ENCODE results near the gene MEOX2.

MEOX2 gene

DNA sequence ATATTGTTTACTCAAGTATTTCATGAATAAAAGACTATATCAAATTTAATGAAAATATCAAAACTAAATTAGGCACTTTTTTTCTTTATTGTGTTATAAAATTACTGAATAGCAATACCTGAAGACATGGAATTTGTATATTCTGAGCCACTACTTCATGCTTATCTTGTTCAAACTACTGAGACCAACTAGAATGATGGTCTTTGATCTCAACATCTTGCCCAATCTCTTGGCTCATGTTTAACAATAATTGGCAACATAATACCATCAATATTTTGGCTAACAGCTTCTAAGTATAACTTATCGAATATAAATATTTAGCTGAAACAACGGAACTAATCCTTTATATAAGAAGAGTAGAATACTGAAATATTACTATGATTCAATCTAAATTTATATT, 68.2 kb downstream of the MEOX2 start:
- in situ Hi-C loops (cut with MboI; ENCODE audit: low sequenced_read_pairs): no loop called here

DNA sequence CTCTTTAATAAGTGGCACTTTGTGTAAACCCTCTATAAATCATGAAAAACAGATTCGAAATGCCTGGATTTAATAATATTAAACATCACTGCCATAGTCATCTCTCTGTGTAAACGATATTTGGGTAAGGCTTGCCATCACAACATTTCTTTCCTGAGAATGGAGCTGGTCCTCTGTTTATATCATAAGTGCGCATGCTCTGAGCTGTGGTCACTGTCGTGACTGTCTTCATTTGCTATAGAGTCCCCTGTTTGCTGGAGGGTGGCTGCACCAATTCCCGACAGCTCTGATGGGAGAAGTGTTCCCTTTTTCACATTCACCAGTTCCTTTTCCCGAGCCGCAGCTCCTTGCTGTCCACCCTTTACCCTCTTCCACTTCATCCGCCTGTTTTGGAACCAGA, 74.3 kb downstream of the MEOX2 start:
- in situ Hi-C loops (cut with MboI; ENCODE audit: low sequenced_read_pairs): no loop called here

DNA sequence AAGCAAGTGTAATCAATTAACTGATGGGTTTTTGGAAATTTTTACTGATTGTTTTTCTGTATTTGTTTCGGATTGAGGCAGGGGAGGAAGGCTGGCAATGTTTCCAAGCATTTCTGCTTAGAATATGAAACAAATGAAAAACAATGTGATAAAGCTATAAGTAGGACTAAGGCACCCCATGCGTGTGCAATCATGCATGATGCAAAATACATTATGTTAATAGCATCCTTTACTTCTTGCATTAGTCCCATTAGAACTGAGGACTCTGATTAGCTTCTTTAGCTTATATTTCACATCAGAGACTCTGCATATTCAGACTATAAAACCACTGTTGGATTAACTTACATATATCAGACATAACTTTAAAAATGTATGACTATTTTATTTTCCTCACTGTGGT, 76.0 kb downstream of the MEOX2 start:
- in situ Hi-C loops (cut with MboI; ENCODE audit: low sequenced_read_pairs): no loop called here

DNA sequence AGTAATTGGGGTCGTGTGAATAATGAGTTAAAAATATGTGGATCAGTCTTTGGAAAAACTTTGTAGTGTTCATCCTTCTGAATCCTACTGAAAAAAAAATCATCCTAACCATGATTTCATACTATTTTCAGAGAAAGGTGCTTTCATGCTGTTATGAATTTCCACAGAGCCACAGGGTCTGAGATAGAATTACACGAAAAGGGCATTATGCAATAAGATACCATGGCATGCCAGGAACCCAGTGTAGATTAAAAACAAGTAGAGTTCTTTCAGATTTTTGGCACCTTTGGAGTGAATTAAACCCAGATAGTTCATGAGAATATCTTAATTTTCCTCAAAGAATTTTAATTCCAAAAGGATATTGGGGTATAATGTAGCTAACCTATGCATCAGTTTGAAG, 77.2 kb downstream of the MEOX2 start:
- in situ Hi-C loops (cut with MboI; ENCODE audit: low sequenced_read_pairs): no loop called here

DNA sequence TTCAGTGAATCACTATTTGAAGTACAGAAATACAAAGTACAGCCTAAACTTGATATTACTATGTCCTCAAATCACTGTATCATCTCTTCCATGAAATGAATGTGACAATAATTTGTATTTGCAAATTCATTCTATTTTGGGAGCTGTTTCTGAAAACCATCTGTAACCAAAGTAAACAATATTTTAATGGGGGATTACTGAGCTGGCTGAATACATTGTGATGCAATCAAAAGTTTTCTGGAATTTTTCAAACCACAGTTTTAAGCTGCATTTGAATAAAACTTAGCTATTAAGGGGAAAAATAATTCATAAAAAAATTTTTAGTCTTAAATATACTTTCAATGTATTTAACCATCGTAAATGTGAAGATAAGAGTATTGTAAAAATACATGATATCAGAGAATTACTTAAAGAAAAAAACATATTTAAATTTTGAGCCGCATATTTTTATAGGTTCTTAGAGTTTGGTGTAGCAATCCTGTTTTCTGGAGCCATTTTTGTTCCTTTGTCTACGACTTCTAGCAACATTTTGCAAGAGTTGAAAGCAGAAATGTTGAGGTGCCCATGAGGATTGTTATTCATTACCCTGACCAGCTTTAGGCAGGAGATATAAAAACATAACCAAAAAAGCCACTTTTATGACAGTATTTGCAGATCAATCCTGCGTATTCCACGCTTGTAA, 78.8 kb downstream of the MEOX2 start:
- in situ Hi-C loops (cut with MboI; ENCODE audit: low sequenced_read_pairs): no loop called here

DNA sequence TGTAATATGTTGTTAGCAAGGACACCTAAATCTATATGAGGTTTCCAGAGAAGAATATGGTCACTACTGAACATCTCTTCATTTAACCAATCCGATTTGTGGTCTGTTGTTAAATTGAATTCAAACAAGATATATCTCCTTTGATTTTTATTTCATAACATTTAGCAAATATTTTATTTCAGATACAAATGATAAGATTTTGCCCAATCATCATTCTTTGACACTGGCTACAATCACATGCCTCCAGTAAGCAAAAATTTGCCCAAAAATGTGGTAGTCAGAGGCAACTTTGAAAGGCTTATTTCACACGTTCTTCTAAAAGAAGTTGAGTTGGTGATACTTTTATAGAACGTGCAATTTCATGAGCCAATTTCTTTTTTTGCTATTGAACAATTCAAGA, 79.9 kb downstream of the MEOX2 start:
- in situ Hi-C loops (cut with MboI; ENCODE audit: low sequenced_read_pairs): no loop called here

DNA sequence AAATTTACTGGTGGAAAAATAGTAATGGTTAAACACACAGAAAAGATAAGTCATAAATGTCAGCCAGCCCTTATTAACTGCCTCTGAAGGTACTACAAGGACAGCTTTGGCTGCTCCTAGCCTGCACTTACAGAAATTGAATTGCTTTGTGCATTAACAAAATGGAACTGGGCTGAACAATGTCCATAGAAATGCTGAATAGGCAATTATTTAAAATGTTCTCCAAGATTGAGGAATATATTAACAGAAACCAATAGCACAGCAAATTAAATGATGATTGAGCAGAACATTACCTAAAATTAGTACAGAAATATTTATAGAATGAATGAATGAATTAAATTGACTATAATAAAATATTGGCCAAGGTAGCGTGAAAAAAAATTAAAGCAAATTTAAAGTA, 82.3 kb downstream of the MEOX2 start:
- in situ Hi-C loops (cut with MboI; ENCODE audit: low sequenced_read_pairs): no loop called here

DNA sequence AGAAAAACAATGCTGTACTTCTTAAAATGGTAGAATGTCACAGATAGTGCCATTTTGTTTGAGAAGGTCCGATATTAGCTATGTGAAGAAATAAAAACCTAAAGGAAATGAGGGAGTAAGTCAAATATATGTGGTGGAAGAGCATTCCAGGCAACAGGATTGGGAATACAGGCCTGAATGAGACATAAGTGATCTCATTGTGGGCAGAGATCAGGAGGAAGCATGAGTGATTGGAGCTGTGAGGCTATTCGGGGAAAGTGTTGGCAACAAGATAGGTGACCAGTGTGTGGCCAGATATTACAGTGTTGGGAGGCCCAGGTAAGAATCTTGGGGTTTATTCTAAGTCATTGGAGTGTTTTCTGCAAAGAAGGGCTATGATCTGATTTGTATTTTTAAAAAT, 83.4 kb downstream of the MEOX2 start:
- in situ Hi-C loops (cut with MboI; ENCODE audit: low sequenced_read_pairs): no loop called here

DNA sequence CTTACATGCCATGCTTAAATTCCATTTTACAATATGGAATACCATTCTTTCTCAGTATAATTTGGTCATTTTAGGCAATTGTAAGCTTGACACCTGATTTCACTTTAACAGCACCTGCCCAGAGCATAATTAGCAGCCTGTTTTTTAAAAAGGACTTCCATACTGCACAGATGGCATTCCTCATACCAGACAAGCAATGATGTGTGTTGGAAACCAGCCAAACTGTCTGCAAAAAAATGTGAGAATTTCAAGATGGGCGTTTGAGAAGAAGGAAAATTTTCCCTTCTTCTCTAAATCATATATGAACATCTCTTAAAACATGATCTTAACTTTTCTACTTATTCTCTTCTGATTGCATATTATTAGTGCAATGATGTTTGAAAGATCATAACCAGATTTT, 84.2 kb downstream of the MEOX2 start:
- in situ Hi-C loops (cut with MboI; ENCODE audit: low sequenced_read_pairs): no loop called here

DNA sequence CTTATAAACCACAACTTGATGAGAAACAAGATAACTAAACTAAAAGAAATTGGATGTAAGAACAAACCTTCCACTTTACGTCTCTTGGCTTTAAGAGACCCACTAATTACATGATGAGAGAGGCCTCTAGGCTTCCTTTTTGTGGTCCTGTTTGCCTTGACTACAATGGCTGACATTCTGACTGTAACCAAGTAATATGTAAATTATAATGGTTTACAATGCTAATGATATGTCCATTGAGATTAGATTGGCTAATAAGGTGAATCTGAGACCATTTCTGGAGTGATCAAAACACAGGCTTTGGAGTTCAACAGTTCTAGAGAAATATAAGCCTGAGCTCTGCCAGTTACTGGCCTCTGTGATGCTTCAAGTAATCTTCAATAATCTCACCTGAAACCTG, 85.3 kb downstream of the MEOX2 start:
- in situ Hi-C loops (cut with MboI; ENCODE audit: low sequenced_read_pairs): no loop called here

DNA sequence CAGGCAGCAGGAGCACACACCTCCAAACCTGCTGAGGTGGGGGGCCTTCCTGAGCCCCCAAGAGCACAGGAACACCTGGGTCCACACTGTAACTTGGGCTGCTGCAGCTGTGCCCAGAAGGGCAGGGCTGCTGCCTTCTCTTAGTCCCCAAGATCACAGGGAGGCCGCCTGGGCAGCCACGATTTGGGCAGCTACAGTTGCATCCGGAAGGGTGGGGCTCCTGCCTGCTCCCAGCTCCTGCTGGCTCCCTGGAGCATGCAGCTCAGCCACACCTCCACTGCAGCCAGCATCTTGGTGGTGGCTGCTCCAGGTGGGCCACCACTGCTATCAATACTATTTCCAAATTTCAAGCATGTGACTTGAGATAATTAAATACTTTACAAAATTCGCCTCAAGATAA, 86.2 kb downstream of the MEOX2 start:
- in situ Hi-C loops (cut with MboI; ENCODE audit: low sequenced_read_pairs): no loop called here

DNA sequence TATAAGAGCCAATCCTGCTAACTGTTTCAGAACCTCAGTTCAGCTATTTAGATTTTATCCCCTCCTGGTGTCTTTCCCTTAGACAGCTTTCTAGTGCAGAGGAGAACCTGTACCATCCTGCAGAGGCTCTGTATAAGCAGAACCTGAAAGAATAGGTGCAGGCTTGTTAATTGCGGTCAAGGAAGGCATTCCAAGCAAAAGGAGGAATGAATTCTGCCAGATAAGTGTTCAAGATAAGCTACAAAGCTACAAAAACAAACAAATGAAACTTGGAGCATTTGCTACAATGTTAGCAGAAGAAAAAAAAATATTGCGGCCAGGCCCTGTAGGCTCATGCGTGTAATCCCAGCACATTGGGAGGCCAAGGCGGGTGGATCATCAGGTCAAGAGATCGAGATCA, 92.0 kb downstream of the MEOX2 start:
- in situ Hi-C loops (cut with MboI; ENCODE audit: low sequenced_read_pairs): no loop called here

DNA sequence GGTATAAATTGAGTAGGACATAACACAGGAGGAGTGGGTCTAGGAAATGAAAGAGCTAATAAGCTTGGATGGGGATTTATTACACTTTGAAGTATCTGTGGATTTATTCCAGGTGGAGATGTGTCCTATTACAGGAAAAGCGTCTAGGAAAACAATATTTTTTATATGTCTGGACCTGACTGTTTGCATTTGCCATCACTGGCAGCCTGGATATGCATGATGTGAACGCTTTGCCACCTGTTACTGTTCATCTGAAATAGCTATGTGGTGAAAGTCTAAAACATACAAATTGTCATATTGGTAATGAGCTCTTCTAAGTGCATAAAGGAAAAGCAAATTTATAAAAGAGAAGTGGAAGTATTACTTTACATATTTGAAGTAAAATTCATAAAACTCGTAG, 93.1 kb downstream of the MEOX2 start:
- in situ Hi-C loops (cut with MboI; ENCODE audit: low sequenced_read_pairs): no loop called here

DNA sequence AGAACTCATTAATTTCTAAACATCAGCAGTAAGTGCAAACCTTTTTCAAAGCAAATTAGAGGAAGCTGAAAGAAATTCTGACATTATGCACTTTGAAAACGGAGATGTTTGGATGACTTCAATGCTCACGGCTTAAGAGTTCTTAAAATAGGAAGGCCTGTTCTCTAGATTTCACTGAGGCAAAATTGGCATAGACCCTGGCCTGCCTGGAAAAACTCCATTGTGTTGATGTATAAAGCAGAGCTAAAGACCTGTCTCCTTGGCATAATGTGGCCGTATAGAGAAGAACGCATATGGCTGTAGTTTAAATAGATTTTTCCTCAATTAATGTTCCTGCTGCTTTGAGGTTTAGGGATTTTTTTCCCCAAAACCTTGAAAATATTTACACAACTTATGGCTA, 100.2 kb downstream of the MEOX2 start:
- in situ Hi-C loops (cut with MboI; ENCODE audit: low sequenced_read_pairs): no loop called here

DNA sequence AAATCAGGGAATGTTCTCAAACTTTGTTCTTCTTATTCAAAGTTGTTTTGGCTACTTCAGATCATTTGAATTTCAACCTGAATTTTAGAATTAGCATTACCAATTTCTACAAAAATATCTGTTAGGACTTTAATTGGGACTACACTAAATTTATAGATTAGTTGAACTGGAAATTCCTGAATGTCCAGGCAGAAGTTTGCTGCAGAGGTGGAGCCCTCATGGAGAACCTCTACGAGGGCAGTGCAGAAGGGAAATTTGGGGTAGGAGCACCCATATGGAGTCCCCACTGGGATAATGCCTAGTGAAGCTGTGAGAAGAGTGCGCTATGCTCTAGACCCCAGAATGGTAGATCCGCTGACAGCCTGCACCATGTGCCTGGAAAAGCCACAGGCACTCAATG, 101.9 kb downstream of the MEOX2 start:
- in situ Hi-C loops (cut with MboI; ENCODE audit: low sequenced_read_pairs): no loop called here

DNA sequence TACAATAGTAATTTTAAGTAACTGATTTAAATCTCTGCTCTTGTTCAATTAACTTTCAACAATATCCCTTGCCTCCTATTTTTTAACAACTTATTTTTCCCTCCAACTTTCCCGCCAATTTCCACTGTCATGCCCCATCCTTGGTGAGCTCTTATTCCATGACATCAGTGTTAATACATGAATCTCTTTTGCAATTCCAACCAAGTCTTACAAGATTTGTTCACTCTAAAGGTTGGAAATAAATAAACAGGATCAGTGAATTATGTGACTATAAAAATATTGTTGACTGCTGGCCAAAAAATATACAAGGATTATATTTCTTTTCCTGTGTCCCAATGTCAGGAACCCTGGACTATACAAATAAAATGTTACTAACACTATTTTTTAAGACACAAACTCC, 103.7 kb downstream of the MEOX2 start:
- in situ Hi-C loops (cut with MboI; ENCODE audit: low sequenced_read_pairs): no loop called here

DNA sequence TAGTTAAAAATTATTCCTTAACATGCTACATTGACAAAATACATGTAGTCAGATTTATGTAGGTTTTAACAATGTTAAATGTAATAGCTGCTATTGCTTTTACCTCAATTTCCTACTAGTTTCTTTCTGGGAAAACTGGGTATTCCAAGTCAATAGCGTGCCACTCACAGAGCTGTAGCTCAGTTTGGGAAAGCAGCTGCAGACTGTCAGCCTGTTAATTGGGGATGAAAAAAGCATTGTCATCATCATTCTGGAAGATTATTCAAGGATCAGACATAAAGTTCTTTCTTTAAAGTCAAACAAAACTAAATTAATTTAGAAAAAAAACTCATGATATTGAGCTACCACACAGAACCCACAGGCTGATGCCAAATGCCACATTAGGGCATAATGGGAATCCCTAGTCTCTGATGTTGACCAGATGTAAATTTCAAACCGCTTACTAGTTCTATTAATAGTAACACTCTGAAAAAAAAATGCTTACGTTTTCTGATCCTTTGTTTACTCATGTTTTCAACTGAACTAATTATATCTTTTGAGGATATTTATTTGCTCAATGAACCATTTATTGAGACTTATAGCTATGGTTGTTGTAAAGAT, 105.0 kb downstream of the MEOX2 start:
- in situ Hi-C loops (cut with MboI; ENCODE audit: low sequenced_read_pairs): no loop called here

DNA sequence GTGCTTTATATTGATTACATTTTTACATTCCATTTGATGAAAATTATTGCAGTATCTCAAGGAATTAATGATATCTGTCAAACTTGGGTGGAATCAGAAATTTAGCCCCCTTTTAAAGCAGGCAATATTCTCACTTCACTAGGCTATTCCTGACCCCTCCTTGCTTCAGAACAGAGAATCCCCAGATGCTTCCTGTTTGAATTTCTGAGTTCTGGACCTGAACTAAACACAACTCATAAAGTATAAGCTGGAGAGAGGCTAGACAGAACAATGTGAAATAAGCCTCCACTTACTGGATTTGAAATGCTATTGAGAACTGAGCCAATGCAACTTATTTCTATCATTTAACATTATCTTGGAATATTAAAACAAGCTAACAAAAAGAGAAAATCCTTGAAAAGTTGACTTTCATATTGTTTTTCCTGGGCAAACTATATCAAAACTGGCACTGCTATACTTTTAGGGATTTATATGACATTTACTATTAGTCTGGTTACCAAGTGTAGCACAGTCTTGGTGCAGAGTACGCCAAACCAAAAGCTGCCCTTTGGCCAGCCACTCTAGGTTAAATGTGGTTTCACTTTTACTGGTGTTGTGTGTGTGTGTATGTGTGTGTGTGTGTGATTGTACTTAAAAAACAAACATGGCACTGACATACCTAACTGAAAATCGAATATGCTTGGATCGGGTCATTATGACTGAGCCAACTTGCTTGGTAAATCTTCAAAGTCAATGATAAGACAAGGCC, 105.7 kb downstream of the MEOX2 start:
- in situ Hi-C loops (cut with MboI; ENCODE audit: low sequenced_read_pairs): no loop called here

DNA sequence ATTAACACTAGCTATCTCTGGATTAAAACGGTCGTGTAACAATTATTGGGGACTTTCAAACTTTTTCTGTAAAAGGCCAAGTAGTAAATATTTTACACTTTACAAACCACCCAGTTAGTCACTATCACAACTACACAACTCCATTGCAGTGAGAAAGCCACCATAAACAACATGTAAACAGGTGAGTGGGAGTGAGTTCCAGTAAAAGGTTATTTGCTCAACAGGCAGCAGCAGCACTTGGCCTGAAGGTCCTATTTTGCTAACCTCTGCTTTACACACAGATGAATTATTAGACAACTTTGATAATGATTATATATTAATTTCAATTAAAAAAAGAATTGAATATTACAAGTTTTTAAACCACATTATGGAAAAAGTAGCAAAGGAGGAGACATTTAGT, 108.9 kb downstream of the MEOX2 start:
- in situ Hi-C loops (cut with MboI; ENCODE audit: low sequenced_read_pairs): no loop called here

DNA sequence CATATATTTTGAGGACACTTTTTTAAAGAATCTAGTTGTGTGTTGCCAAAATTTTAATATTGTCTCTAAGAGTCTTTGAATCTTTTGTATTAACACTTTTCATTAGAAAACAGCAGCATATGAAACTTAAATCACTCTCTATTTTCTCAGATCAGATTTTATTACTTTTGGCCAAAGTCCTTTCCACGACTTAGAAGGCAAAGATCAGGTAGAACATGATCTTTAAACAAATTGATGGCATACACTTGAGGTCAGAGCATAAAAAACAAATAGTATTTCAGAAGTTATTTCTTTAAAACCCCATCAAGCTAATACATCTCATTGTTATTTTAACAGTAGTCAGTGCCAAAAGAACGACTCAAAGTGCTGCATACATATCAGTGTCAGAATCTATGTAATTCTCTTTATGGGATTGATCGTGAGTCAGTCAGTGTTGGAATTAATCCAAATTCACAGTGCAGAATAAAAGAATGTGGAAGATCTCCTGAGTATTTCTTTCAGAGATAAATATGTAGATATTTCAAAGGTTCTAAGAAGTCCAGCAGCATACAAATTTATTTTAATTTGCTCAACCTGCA, 115.1 kb downstream of the MEOX2 start:
- in situ Hi-C loops (cut with MboI; ENCODE audit: low sequenced_read_pairs): no loop called here

DNA sequence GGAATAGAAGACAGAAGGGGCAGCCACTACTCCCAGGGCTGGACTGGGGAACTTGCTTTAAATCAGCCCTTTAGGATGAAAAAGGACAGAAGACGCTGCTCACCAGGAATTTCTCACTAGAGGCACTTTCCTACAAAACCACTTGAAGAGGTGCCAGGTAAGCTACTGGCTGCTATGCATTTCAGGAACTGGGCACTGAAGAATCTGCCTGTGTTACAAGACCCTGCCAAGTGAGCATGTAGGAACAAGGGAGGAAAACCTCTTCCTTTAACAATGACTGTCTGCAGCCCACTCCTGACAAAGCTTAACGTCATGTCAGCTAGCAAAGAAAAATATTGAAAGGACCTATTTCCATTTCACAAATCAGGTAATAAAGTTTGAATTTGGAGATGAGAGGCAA, 118.8 kb downstream of the MEOX2 start:
- in situ Hi-C loops (cut with MboI; ENCODE audit: low sequenced_read_pairs): no loop called here

DNA sequence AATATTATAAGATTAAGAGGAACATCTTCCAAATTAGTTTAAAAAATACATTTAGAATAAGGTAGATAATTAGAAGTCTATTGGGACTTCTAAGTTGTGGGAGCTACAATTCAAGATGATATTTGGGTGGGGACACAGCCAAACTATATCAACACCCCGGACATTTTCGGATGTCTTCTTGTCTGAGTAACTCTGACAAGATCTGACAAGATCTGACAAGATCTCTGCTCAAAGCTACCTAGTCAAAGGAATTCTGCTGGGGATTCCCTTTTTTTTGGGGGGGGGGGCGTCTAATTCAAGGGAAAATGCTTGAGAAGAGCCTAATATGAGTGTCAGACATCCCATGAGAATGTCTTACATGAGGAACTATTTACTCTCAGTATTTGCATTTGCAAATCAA, 119.4 kb downstream of the MEOX2 start:
- in situ Hi-C loops (cut with MboI; ENCODE audit: low sequenced_read_pairs): no loop called here
